HepG2 (cell line): ENCODE measurements around the gene C3orf18. TPM values are rescaled to one million over a fixed set of nuclear protein-coding genes. Genes with fewer than 3 reads are reported as not detected.

Experiments used
- CBX2 ChIP-seq, 2 experiments: fragments of 200-600 bp in 1 of 2; sonication (generic); formaldehyde crosslinking in 1 of 2; IDR thresholded peaks; 2 replicates each; pipeline versions ENCODE4 v1.7.0 to v1.8.1; 2018 to 2022; ENCODE audit warnings: low read depth in 2 of 2, low read length in 1 of 2, mild to moderate bottlenecking in 1 of 2, missing genetic modification reagents in 1 of 2
- FOSL2 ChIP-seq: sonication (generic); formaldehyde crosslinking; IDR thresholded peaks from 2 replicates; pipeline ENCODE4 v1.4.0; 2020; ENCODE audit warnings: missing genetic modification reagents
- HES4 ChIP-seq: sonication (generic); formaldehyde crosslinking; IDR thresholded peaks from 2 replicates; pipeline ENCODE4 v1.9.0; 2021; ENCODE audit warnings: mild to moderate bottlenecking, missing genetic modification reagents, borderline replicate concordance
- MED1 ChIP-seq: sonication (generic); formaldehyde crosslinking; IDR thresholded peaks from 2 replicates; pipeline ENCODE4 v1.4.0; 2020; ENCODE audit warnings: missing genetic modification reagents
- MIER2 ChIP-seq: IDR thresholded peaks from 2 replicates; pipeline ENCODE4 v1.6.1; 2016; ENCODE audit warnings: missing biosample characterization, missing genetic modification reagents
- MIER3 ChIP-seq: IDR thresholded peaks from 2 replicates; pipeline ENCODE4 v1.6.1; 2016; ENCODE audit warnings: missing compliant biosample characterization, borderline replicate concordance
- SIN3A ChIP-seq: IDR thresholded peaks from 2 replicates; pipeline ENCODE4 v1.6.1; 2011; ENCODE audit warnings: low read depth, mild to moderate bottlenecking, control low read depth, low read length, borderline replicate concordance
- WIZ ChIP-seq: sonication (generic); formaldehyde crosslinking; IDR thresholded peaks from 2 replicates; pipeline ENCODE4 v1.5.1; 2020; ENCODE audit warnings: mild to moderate bottlenecking, missing genetic modification reagents
- ZBTB7B ChIP-seq: sonication (generic); formaldehyde crosslinking; IDR thresholded peaks from 2 replicates; pipeline ENCODE4 v1.4.0; 2020; ENCODE audit warnings: missing genetic modification reagents
- ZFP36L2 ChIP-seq: sonication (generic); formaldehyde crosslinking; IDR thresholded peaks from 2 replicates; pipeline ENCODE4 v1.4.0; 2020; ENCODE audit warnings: missing genetic modification reagents
- ZKSCAN1 ChIP-seq: fragments of 150-350 bp; IDR thresholded peaks from 2 replicates; pipeline ENCODE4 v1.6.1; 2014; ENCODE audit warnings: low read length
- ZNF670 ChIP-seq: sonication (generic); formaldehyde crosslinking; IDR thresholded peaks from 2 replicates; pipeline ENCODE4 v1.8.0; 2022; ENCODE audit warnings: mild to moderate bottlenecking, missing genetic modification reagents, borderline replicate concordance
- ZNF724P ChIP-seq: sonication (generic); formaldehyde crosslinking; IDR thresholded peaks from 2 replicates; pipeline ENCODE4 v1.8.0; 2022; ENCODE audit warnings: missing genetic modification reagents, borderline replicate concordance
- ZNF792 ChIP-seq: IDR thresholded peaks from 2 replicates; pipeline ENCODE4 v1.6.1; 2016
- ZSCAN21 ChIP-seq: sonication (generic); formaldehyde crosslinking; IDR thresholded peaks from 2 replicates; pipeline ENCODE4 v1.8.0; 2022; ENCODE audit warnings: mild to moderate bottlenecking, missing genetic modification reagents, moderate library complexity, borderline replicate concordance
- polyA plus RNA-seq, 8 experiments: library from polyadenylated mRNA; depleted of rRNA in 3 of 8; stranded (reverse) in 7 of 8; unstranded in 1 of 8; fragments of >200 nt; fragmentation: Illumina TruSeq in 4 of 8; extraction: Trizol in 4 of 8; gene quantifications; 2 replicates each; pipeline versions ENCODE4 v1.2.1 to v1.2.3, GENCODE V29; 2011 to 2016; ENCODE audit warnings: low read depth in 4 of 8, missing spikeins in 1 of 8, mixed read lengths in 1 of 8; ENCODE audit not compliant: insufficient read depth in 1 of 8
- total RNA-seq, 5 experiments: library from RNA; depleted of rRNA; stranded (reverse); fragments of >200 nt; fragmentation: Illumina TruSeq; extraction: Trizol; gene quantifications; 2 replicates each; pipeline ENCODE4 v1.2.3, GENCODE V29; 2016; ENCODE audit warnings: low read depth in 1 of 5
- TF ChIP-seq, protein P1 (sequence below): sonication (generic); formaldehyde crosslinking; IDR thresholded peaks from 2 replicates; pipeline ENCODE4 v1.4.0; 2020; ENCODE audit warnings: missing genetic modification reagents
- TF ChIP-seq, protein P2 (sequence below): sonication (generic); formaldehyde crosslinking; IDR thresholded peaks from 2 replicates; pipeline ENCODE4 v1.5.0; 2020; ENCODE audit warnings: missing genetic modification reagents
- TF ChIP-seq, protein P3 (sequence below): IDR thresholded peaks from 2 replicates; pipeline ENCODE4 v1.6.1; 2016; ENCODE audit warnings: missing compliant biosample characterization, missing genetic modification reagents, borderline replicate concordance
- TF ChIP-seq, protein P4 (sequence below): sonication (generic); formaldehyde crosslinking; IDR thresholded peaks from 2 replicates; pipeline ENCODE4 v1.4.0; 2020; ENCODE audit warnings: missing genetic modification reagents
- TF ChIP-seq, protein P5 (sequence below): sonication (generic); formaldehyde crosslinking; conservative IDR thresholded peaks from 2 replicates; pipeline ENCODE4 v1.4.0; 2020; ENCODE audit warnings: missing genetic modification reagents

Gene C3orf18
- total and polyA plus RNA-seq, 2 of the 13 experiments (the other 11 are each of a cell fraction or from before 2014, with no cell fraction given), result 1.6 to 4.8 TPM

DNA sequence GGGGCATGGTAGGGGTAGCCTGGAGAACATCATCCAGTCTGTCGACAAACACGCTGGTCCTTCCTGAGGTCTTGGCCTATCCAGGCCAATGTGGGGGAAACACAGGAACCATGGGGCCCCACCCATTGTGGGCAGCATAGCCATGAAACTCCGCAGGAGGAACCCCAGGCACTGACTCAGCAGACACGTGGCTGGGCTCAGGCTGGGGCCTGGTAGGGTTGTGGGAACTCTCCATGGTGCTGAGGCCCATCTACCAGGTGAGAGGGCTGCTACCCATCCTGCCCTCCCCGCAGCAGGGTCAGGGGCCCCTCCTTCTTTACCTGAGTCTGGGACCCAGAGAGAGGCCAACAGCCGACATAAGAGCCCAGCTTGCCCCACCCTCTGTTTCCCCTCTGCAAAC, 41.6 kb downstream of the C3orf18 start (continued):
- TF ChIP-seq, protein P1, sequence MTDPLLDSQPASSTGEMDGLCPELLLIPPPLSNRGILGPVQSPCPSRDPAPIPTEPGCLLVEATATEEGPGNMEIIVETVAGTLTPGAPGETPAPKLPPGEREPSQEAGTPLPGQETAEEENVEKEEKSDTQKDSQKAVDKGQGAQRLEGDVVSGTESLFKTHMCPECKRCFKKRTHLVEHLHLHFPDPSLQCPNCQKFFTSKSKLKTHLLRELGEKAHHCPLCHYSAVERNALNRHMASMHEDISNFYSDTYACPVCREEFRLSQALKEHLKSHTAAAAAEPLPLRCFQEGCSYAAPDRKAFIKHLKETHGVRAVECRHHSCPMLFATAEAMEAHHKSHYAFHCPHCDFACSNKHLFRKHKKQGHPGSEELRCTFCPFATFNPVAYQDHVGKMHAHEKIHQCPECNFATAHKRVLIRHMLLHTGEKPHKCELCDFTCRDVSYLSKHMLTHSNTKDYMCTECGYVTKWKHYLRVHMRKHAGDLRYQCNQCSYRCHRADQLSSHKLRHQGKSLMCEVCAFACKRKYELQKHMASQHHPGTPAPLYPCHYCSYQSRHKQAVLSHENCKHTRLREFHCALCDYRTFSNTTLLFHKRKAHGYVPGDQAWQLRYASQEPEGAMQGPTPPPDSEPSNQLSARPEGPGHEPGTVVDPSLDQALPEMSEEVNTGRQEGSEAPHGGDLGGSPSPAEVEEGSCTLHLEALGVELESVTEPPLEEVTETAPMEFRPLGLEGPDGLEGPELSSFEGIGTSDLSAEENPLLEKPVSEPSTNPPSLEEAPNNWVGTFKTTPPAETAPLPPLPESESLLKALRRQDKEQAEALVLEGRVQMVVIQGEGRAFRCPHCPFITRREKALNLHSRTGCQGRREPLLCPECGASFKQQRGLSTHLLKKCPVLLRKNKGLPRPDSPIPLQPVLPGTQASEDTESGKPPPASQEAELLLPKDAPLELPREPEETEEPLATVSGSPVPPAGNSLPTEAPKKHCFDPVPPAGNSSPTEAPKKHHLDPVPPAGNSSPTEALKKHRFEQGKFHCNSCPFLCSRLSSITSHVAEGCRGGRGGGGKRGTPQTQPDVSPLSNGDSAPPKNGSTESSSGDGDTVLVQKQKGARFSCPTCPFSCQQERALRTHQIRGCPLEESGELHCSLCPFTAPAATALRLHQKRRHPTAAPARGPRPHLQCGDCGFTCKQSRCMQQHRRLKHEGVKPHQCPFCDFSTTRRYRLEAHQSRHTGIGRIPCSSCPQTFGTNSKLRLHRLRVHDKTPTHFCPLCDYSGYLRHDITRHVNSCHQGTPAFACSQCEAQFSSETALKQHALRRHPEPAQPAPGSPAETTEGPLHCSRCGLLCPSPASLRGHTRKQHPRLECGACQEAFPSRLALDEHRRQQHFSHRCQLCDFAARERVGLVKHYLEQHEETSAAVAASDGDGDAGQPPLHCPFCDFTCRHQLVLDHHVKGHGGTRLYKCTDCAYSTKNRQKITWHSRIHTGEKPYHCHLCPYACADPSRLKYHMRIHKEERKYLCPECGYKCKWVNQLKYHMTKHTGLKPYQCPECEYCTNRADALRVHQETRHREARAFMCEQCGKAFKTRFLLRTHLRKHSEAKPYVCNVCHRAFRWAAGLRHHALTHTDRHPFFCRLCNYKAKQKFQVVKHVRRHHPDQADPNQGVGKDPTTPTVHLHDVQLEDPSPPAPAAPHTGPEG (CRISPR knock-in tag), result peak; percentile 58; the same call in 1 of the 2 replicates
- TF ChIP-seq ZFP36L2 (CRISPR knock-in tag) (0 out of 2 replicates have a peak, but pooled peaks have one; percentile 50), FOSL2 (CRISPR knock-in tag) (peak; percentile 58), ZBTB7B (CRISPR knock-in tag) (no peak), HES4 (CRISPR knock-in tag) (peak; percentile 55; the same call in 1 of the 2 replicates), WIZ (peak; percentile 74; the same call in 1 of the 2 replicates), MIER3 (no peak), CBX2 (IDR thresholded peaks at IDR 0.05; ENCODE audit: low read depth, low read length) (no peak), CBX2 (CRISPR knock-in tag; IDR thresholded peaks at IDR 0.05; ENCODE audit: low read depth) (no peak), ZSCAN21 (0 out of 2 replicates have a peak, but pooled peaks have one; percentile 38), MIER2 (CRISPR knock-in tag) (peak; percentile 96), SIN3A (peak; percentile 65; the same call in 1 of the 2 replicates), ZNF724P (CRISPR knock-in tag) (no peak), ZNF792 (CRISPR knock-in tag) (peak; percentile 66; the same call in 1 of the 2 replicates), ZKSCAN1 (no peak), ZNF670 (CRISPR knock-in tag) (no peak), MED1 (CRISPR knock-in tag) (0 out of 2 replicates have a peak, but pooled peaks have one; percentile 21)
- TF ChIP-seq, protein P2, sequence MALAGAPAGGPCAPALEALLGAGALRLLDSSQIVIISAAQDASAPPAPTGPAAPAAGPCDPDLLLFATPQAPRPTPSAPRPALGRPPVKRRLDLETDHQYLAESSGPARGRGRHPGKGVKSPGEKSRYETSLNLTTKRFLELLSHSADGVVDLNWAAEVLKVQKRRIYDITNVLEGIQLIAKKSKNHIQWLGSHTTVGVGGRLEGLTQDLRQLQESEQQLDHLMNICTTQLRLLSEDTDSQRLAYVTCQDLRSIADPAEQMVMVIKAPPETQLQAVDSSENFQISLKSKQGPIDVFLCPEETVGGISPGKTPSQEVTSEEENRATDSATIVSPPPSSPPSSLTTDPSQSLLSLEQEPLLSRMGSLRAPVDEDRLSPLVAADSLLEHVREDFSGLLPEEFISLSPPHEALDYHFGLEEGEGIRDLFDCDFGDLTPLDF (CRISPR knock-in tag), result no peak
- TF ChIP-seq, protein P3, sequence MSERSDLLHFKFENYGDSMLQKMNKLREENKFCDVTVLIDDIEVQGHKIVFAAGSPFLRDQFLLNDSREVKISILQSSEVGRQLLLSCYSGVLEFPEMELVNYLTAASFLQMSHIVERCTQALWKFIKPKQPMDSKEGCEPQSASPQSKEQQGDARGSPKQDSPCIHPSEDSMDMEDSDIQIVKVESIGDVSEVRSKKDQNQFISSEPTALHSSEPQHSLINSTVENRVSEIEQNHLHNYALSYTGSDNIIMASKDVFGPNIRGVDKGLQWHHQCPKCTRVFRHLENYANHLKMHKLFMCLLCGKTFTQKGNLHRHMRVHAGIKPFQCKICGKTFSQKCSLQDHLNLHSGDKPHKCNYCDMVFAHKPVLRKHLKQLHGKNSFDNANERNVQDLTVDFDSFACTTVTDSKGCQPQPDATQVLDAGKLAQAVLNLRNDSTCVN, result 0 out of 2 replicates have a peak, but pooled peaks have one; percentile 63
- TF ChIP-seq, protein P4, sequence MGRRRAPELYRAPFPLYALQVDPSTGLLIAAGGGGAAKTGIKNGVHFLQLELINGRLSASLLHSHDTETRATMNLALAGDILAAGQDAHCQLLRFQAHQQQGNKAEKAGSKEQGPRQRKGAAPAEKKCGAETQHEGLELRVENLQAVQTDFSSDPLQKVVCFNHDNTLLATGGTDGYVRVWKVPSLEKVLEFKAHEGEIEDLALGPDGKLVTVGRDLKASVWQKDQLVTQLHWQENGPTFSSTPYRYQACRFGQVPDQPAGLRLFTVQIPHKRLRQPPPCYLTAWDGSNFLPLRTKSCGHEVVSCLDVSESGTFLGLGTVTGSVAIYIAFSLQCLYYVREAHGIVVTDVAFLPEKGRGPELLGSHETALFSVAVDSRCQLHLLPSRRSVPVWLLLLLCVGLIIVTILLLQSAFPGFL, result no peak
- TF ChIP-seq, protein P5, sequence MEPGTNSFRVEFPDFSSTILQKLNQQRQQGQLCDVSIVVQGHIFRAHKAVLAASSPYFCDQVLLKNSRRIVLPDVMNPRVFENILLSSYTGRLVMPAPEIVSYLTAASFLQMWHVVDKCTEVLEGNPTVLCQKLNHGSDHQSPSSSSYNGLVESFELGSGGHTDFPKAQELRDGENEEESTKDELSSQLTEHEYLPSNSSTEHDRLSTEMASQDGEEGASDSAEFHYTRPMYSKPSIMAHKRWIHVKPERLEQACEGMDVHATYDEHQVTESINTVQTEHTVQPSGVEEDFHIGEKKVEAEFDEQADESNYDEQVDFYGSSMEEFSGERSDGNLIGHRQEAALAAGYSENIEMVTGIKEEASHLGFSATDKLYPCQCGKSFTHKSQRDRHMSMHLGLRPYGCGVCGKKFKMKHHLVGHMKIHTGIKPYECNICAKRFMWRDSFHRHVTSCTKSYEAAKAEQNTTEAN (CRISPR knock-in tag), result peak; percentile 58; the same call in 1 of the 2 replicates
